ENCODE results near the gene C10orf95. TPM values are rescaled to one million over a fixed set of nuclear protein-coding genes. Genes with fewer than 3 reads are reported as not detected.
A peak's percentile ranks its signal among the peaks of the same experiment; 100 is the strongest.
"Not testable (repeated sequence)": the region's sequence is repeated elsewhere in the genome, so short reads cannot be mapped to it uniquely, and the experiment has no call there.

The C10orf95 gene
- total and polyA plus RNA-seq, 8 donors: 0.70 to 7.3 (median 1.7) TPM

GRCh38 chr10:102460836-102461186, 9.5 kb upstream of the C10orf95 start:
- no peaks in the 10 kb centered on the region for H3K27me3 ChIP-seq
- intact Hi-C loops (cut with DNase I): no loop called here
- ATAC-seq (peak; percentile 4), DNase-seq (no peak)
- peak overlapping the region in 1 of 2 donors; percentile 62 for H3K27ac ChIP-seq
- no peak for TF ChIP-seq CTCF (IDR thresholded peaks at IDR 0.05)
- H3K4me1 ChIP-seq: peaks cover 0 to 47% of the 10 kb centered on the region in 2 donors
- H3K9me3 ChIP-seq: no peaks in the 10 kb centered on the region
- H3K36me3 ChIP-seq: no peaks in the 10 kb centered on the region
- peak overlapping the region; percentile 42 to 55 for H3K4me3 ChIP-seq

- no peak overlapping the region for H3K4me3 ChIP-seq
- TF ChIP-seq CTCF (IDR thresholded peaks at IDR 0.05): no peak
- no peaks in the 10 kb centered on the region for H3K36me3 ChIP-seq
- no peaks in the 10 kb centered on the region for H3K27me3 ChIP-seq
- intact Hi-C loops (cut with DNase I): no loop called here
- no peak overlapping the region for H3K27ac ChIP-seq
- H3K4me1 ChIP-seq: peaks cover 5 to 67% of the 10 kb centered on the region in 2 donors
- ATAC-seq (no peak), DNase-seq (no peak)
- H3K9me3 ChIP-seq: no peaks in the 10 kb centered on the region
Observed at GRCh38 chr10:102458656-102459055, 7.3 kb upstream of the C10orf95 start.

- Histone ChIP-seq H3K27ac (no peak overlapping the region), H3K4me3 (no peak overlapping the region), H3K27me3 (no peaks in the 10 kb centered on the region), H3K9me3 (no peaks in the 10 kb centered on the region), H3K4me1 (peaks cover 5 to 67% of the 10 kb centered on the region in 2 donors), H3K36me3 (no peaks in the 10 kb centered on the region)
- intact Hi-C loops (cut with DNase I): no loop called here
- ATAC-seq (no peak), DNase-seq (no peak)
- no peak for TF ChIP-seq CTCF (IDR thresholded peaks at IDR 0.05)
Observed at GRCh38 chr10:102457591-102458150, 6.3 kb upstream of the C10orf95 start.

GRCh38 chr10:102455893-102456471, 4.6 kb upstream of the C10orf95 start:
- no peak for TF ChIP-seq CTCF (IDR thresholded peaks at IDR 0.05)
- peak overlapping the region; percentile 84 to 88 for H3K27ac ChIP-seq
- intact Hi-C loops (cut with DNase I): no loop called here
- no peak overlapping the region for H3K4me3 ChIP-seq
- no peaks in the 10 kb centered on the region for H3K9me3 ChIP-seq
- H3K36me3 ChIP-seq: no peaks in the 10 kb centered on the region
- no peaks in the 10 kb centered on the region for H3K27me3 ChIP-seq
- peak in 1 of 4 donors; percentile 76 for DNase-seq
- ATAC-seq: peak; percentile 75
- H3K4me1 ChIP-seq: peaks cover 12 to 70% of the 10 kb centered on the region in 2 donors

- peaks cover 12 to 71% of the 10 kb centered on the region in 2 donors for H3K4me1 ChIP-seq
- peak overlapping the region; percentile 84 to 88 for H3K27ac ChIP-seq
- intact Hi-C loops (cut with DNase I); H3K4me3 ChIP-seq; H3K27me3 ChIP-seq; H3K36me3 ChIP-seq; H3K9me3 ChIP-seq; DNase-seq: not testable (repeated sequence)
- peak; percentile 9 for ATAC-seq
Observed at GRCh38 chr10:102454662-102455487, 3.5 kb upstream of the C10orf95 start.

Measured in left lung (tissue), 10 donors.